Brain microvascular endothelial cell (primary cell): ENCODE data around the gene CPHXL.
A peak's percentile ranks its signal among the peaks of the same experiment; 100 is the strongest.

ENCODE experiments used
- DNase-seq: peaks from one replicate; pipeline ENCODE4 v3.0.0-alpha.2; 2020
- H3K27ac ChIP-seq: fragments of 250-450 bp; sonication (Bioruptor Pico); 2 replicates; pipeline ENCODE4 v1.5.1; 2020; ENCODE audit warnings: mild to moderate bottlenecking, moderate library complexity
- H3K27me3 ChIP-seq: fragments of 250-450 bp; sonication (Bioruptor Pico); replicated peaks from 2 replicates; pipeline ENCODE4 v1.5.1; 2020; ENCODE audit warnings: mild to moderate bottlenecking
- H3K36me3 ChIP-seq: fragments of 250-450 bp; sonication (Bioruptor Pico); replicated peaks from 2 replicates; pipeline ENCODE4 v1.5.1; 2020; ENCODE audit warnings: mild to moderate bottlenecking
- H3K4me3 ChIP-seq: 2 replicates; pipeline ENCODE4 v1.5.1; 2011; ENCODE audit warnings: low read depth, mild to moderate bottlenecking, control low read depth, low read length, moderate library complexity
- in situ Hi-C: cut with HindIII; loops from 2 replicates; pipeline ENCODE4 v1.10.0; 2017; ENCODE audit warnings: low sequenced_read_pairs, low pct_ligation_motif_present
- TF ChIP-seq, protein P1 (sequence below): IDR thresholded peaks from 2 replicates; pipeline ENCODE4 v1.5.1; 2011; ENCODE audit warnings: low read depth, mild to moderate bottlenecking, moderate library complexity, low read length, control low read depth, inconsistent platforms; ENCODE audit errors: missing control alignments

CPHXL gene

DNA sequence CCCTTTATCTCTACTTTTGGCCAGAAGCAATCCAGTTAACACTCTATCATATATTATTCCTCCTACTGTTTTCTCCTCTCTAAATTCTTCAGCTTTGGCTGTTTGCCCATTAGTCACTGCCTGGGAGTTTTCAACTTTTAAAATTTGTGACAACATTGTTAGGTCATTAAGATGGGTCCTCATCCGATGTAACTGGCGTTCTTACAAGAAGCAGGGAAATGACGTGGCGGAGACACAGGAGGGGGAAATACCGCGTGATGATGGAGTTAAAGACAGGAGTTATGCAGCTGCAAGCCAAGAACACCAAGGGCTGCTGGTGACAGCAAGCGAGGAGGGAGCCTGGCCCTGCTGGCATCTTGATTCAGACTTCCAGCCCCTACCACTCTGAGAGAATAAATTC, 34.8 kb upstream of the CPHXL start:
- H3K27me3 ChIP-seq: no peaks in the 10 kb centered on the region
- no peaks in the 10 kb centered on the region for H3K36me3 ChIP-seq
- TF ChIP-seq, protein P1, sequence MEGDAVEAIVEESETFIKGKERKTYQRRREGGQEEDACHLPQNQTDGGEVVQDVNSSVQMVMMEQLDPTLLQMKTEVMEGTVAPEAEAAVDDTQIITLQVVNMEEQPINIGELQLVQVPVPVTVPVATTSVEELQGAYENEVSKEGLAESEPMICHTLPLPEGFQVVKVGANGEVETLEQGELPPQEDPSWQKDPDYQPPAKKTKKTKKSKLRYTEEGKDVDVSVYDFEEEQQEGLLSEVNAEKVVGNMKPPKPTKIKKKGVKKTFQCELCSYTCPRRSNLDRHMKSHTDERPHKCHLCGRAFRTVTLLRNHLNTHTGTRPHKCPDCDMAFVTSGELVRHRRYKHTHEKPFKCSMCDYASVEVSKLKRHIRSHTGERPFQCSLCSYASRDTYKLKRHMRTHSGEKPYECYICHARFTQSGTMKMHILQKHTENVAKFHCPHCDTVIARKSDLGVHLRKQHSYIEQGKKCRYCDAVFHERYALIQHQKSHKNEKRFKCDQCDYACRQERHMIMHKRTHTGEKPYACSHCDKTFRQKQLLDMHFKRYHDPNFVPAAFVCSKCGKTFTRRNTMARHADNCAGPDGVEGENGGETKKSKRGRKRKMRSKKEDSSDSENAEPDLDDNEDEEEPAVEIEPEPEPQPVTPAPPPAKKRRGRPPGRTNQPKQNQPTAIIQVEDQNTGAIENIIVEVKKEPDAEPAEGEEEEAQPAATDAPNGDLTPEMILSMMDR: no peak
- H3K4me3 ChIP-seq: no peak overlapping the region
- in situ Hi-C loops: no loop called here
- DNase-seq: peak; percentile 3
- H3K27ac ChIP-seq: no peak overlapping the region

DNA sequence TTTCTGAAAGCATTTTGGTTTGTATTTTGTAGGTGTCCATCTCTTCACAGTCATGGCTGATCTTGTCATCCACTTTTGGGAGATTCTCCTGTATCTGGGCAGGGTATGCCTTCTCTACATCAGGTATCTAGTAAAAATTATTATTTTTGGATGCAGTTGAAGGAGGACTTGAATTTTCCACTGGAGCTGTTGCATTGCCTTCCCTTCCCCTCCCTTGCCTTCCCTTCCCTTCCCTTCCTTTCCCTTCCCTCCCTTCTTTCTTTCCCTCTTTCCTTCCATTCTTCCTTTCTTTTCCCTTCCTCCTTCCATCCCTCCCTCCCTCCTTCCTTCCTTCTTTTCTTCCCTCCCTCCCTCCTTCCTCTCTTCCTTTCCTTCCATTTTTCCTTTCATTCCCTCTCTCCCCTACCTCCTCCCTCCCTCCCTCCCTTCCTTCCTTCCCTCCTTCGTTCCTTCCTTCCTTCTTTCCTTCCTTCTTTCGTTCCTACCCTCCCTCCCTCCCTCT, 33.8 kb upstream of the CPHXL start:
- Histone ChIP-seq H3K36me3 (no peaks in the 10 kb centered on the region), H3K4me3 (no peak overlapping the region), H3K27ac (no peak overlapping the region), H3K27me3 (no peaks in the 10 kb centered on the region)
- in situ Hi-C loops: no loop called here
- TF ChIP-seq, protein P1: no peak
- no peak for DNase-seq

DNA sequence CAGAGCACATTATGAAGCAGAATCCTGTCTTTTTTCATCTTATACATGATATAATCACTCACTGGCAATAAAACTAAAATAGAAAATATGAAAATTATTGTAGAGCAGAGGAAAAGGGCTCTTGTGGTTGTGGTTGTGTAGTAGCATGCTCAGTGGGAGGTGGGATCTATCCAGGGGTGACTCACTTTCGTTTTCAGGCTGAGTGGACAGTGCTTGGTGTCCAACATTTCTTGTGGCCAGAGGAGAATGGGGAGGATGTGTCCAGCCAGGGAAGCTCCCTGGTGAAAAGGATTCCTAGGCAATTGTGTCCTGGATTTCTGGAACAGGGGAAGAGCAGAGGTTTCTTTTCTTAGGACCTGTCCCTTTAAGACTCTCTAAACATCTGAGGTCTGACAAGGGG, 31.9 kb upstream of the CPHXL start:
- Histone ChIP-seq H3K27me3 (no peaks in the 10 kb centered on the region), H3K27ac (no peak overlapping the region), H3K4me3 (no peak overlapping the region), H3K36me3 (no peaks in the 10 kb centered on the region)
- in situ Hi-C loops: no loop called here
- TF ChIP-seq, protein P1: no peak
- DNase-seq: peak; percentile 45

DNA sequence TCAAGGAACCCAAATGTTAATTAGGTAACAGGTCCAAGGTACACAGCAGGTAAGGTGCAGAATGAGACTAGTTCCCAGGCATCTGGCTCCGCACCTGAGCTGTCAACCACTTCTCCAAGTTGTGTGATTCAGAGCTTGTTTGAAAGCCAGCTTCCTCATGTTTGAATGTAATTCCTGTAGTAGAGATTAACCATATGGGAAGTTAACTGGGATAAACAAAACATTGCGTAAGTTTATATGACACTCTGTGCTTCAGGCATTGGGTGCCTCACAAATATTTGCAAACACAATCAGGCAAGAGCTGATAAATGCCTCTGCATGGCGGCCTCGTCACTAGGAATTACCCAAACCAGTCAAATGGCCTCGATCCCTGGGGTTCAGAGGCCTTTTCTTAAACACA, 27.9 kb upstream of the CPHXL start:
- no peak overlapping the region for H3K27ac ChIP-seq
- DNase-seq: no peak
- H3K4me3 ChIP-seq: no peak overlapping the region
- no peaks in the 10 kb centered on the region for H3K36me3 ChIP-seq
- TF ChIP-seq, protein P1: no peak
- H3K27me3 ChIP-seq: no peaks in the 10 kb centered on the region
- in situ Hi-C loops: no loop called here

DNA sequence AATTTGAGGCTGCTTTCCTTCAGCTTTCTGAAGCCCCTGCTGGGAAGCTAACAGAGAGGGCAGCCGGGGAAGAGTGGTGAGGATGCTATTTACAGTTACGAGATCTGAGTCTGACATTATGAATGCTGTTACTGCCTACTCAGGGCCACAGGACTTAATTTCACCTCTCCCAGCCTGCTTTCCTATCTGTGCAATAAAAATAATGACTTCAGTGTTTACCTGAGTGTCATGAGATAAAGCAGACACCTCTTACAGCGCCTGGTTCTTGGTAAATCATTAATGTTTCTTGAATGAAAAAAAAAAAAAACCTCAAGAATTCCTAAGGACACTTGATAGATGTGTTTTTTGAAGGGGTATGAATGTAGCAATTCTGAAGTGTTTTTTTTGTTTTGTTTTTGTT, 24.2 kb upstream of the CPHXL start:
- in situ Hi-C loops: no loop called here
- H3K36me3 ChIP-seq: no peaks in the 10 kb centered on the region
- H3K4me3 ChIP-seq: no peak overlapping the region
- DNase-seq: no peak
- TF ChIP-seq, protein P1: no peak
- no peaks in the 10 kb centered on the region for H3K27me3 ChIP-seq
- no peak overlapping the region for H3K27ac ChIP-seq

DNA sequence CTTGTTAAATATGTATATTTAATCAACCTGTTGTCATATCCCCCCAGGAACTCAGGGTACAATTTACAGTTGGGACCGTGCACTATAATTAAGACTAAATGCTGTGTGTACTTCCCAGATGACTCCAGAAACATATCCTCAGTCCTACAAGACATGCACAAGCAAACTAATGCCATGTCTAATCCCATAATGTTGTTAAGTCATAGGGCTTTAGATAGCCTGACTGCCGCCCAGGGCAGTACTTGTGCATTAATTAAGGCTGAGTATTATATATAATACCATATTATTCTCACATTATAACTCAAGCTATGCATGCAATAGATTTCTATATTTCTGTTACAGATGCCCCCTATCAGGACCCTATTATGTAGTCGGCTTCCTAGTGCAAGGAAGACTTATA, 20.1 kb upstream of the CPHXL start:
- TF ChIP-seq, protein P1: no peak
- Histone ChIP-seq H3K27me3 (no peaks in the 10 kb centered on the region), H3K27ac (no peak overlapping the region), H3K36me3 (no peaks in the 10 kb centered on the region), H3K4me3 (no peak overlapping the region)
- DNase-seq: no peak
- in situ Hi-C loops: no loop called here
